NCI-H2171 treated with DMSO at 0.1 percent for 48 hours (cell line): Measurements from ENCODE around the gene EIF4E1B.

Source experiments
- DNase-seq: peaks from one replicate; lab custom pipeline; 2025; lab: John Stamatoyannopoulos, UW

Gene EIF4E1B

GRCh38 chr5:176691524-176691923 is 61.0 kb downstream of the EIF4E1B start:
- no peak for DNase-seq

GRCh38 chr5:176692326-176692725 is 61.9 kb downstream of the EIF4E1B start:
- DNase-seq = no peak

DNA sequence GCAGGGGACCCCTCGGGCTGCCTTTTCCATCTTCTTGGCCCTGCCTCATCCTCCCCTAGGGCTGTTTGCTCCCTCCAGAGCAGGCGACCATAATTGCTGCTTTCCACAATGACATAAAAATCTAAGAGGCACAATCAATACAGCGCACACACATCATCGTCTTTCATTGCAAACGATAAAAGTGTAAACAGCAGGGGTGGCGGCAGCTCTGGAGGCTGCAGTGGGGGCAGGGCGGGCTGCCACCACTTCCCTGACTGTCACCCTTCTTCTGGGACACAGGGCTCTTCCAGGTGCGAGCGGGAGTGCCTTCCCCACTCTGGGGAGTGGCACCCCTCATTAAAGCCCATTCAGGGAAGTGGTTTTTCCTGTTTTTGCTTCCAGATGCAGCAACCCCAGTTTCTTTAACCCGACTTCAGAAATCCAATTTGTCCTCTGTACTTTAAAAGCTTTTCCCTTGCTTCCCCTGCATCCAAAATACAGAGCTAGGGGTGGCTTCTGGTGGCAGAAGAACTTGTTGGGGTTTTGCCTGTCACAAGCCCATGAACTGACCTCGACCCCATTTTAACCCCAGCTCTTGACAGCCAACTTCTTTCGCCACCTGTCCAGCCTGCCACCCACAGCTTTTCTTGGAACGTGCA is 62.5 kb downstream of the EIF4E1B start:
- no peak for DNase-seq

- no peak for DNase-seq
Measured at GRCh38 chr5:176693477-176693851, 63.0 kb downstream of the EIF4E1B start.

DNA sequence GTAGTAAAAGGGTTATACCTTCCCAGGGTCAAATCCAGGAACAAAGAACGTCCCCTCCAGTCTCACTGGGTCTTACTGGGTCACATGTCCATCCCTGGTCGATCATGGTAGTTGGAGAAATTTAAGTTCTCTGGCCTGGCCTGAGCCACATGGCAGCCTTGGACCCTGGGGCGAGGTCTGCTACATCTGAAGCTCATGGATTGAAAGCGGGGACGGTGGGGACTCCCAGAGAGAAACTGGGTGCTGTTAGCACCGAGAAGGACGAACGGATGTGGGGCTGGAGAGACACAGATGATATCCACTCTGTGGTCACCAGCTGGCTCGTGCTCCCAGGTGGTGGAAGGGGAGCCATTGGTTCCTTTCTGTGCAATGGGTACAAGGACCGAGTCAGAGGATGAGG is 63.7 kb downstream of the EIF4E1B start:
- DNase-seq = no peak

- no peak for DNase-seq
Measured at GRCh38 chr5:176694631-176695030, 64.2 kb downstream of the EIF4E1B start.

DNA sequence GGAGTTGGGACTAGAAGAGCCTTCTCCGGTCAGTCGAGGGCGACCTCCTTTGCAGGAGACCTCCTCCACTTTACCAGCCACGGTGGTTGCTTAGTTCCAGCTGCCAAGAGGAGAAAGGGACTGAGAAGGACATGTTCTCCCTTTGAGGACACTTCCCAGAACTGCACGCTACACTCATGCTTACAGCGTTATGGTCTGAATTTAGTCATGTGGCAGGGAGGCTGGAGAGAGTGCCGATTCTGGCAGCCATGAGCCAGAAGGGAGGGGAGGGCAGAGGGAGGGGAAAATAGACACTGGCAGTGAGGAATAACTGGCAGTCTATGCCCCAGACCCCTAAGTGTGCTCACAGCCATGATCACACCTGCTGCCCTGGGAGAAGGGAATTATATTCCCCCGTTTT is 64.6 kb downstream of the EIF4E1B start:
- no peak for DNase-seq
